Sigmoid colon (tissue), 7 donors: Measurements from ENCODE around the gene CTNND2. TPM values are rescaled to one million over a fixed set of nuclear protein-coding genes. Genes with fewer than 3 reads are reported as not detected.

Experiments used
- DNase-seq: peaks from one replicate; pipeline ENCODE4 v3.0.0-alpha.2; 2019
- H3K27ac ChIP-seq, 4 donors: fragments of 200-600 bp; sonication (generic); one replicate each; pipeline ENCODE4 v1.5.1; 2016 to 2019; ENCODE audit warnings: mild to moderate bottlenecking in 1 of 4
- H3K27me3 ChIP-seq, 3 donors: fragments of 200-600 bp; sonication (generic); one replicate each; pipeline ENCODE4 v1.5.1; 2019; ENCODE audit warnings: mild to moderate bottlenecking in 1 of 3
- H3K36me3 ChIP-seq, 4 donors: fragments of 200-600 bp; sonication (generic); one replicate each; pipeline ENCODE4 v1.5.1; 2016 to 2019
- H3K4me1 ChIP-seq, 4 donors: fragments of 200-600 bp; sonication (generic); one replicate each; pipeline ENCODE4 v1.5.1; 2017 to 2019
- H3K4me3 ChIP-seq, 4 donors: fragments of 200-600 bp; sonication (generic); one replicate each; pipeline ENCODE4 v1.5.1; 2017 to 2019; ENCODE audit warnings: mild to moderate bottlenecking in 2 of 4, moderate library complexity in 1 of 4
- H3K9me3 ChIP-seq, 4 donors: fragments of 200-600 bp in 3 of 4; sonication (generic) in 3 of 4; one replicate each; pipeline versions ENCODE4 v1.5.1 to v1.6.1; 2013 to 2019
- EP300 ChIP-seq, 4 donors: sonication (generic); formaldehyde crosslinking; IDR thresholded peaks; one replicate each; pipeline ENCODE4 v1.6.1; 2017; ENCODE audit warnings: antibody characterized with exemption in 4 of 4
- POLR2A ChIP-seq, 2 donors: fragments of 450-650 bp; IDR thresholded peaks; one replicate each; pipeline ENCODE4 v1.6.1; 2016; ENCODE audit warnings: antibody characterized with exemption in 2 of 2, mild to moderate bottlenecking in 2 of 2, moderate library complexity in 2 of 2
- POLR2AphosphoS5 ChIP-seq, 4 donors: sonication (generic); formaldehyde crosslinking; IDR thresholded peaks; one replicate each; pipeline ENCODE4 v1.6.1; 2017; ENCODE audit warnings: antibody characterized with exemption in 4 of 4
- WGBS, 2 donors: extraction: QIAGEN DNeasy Blood & Tissue Kit; methylation state at CpG; one replicate each; pipeline ENCODE4 v1.1.7; 2013; 5-methylcytosine and 5-hydroxymethylcytosine counted together
- intact Hi-C: fragments of 100-400 bp; cut with DNase I; formaldehyde crosslinking; loops from one replicate; pipeline ENCODE4 v1.15.1; 2023
- polyA plus RNA-seq, 3 donors: library from polyadenylated mRNA; stranded (reverse); fragments of 200-250 nt; gene quantifications; one replicate each; pipeline ENCODE4 v1.2.3, GENCODE V29; 2013
- total RNA-seq, 4 donors: library from RNA; depleted of rRNA; stranded (reverse); fragments of >200 nt; gene quantifications; one replicate each; pipeline ENCODE4 v1.1.0, GENCODE V29; 2016
- TF ChIP-seq, protein P1 (sequence below), 4 experiments: fragments of 450-650 bp in 3 of 4; fragments of 200-600 bp in 1 of 4; IDR thresholded peaks; one replicate each; pipeline ENCODE4 v1.5.1; 2016 to 2019; ENCODE audit warnings: antibody characterized with exemption in 4 of 4, mild to moderate bottlenecking in 3 of 4, moderate library complexity in 2 of 4
- donor health status: healthy with polysubstance abuse.
- donor health status: Bipolar disorder and iron deficiency.
- donor health status: healthy.

Gene CTNND2
- total and polyA plus RNA-seq, 7 donors, result 0.36 to 2.5 (median 0.84) TPM; not detected in 1

DNA sequence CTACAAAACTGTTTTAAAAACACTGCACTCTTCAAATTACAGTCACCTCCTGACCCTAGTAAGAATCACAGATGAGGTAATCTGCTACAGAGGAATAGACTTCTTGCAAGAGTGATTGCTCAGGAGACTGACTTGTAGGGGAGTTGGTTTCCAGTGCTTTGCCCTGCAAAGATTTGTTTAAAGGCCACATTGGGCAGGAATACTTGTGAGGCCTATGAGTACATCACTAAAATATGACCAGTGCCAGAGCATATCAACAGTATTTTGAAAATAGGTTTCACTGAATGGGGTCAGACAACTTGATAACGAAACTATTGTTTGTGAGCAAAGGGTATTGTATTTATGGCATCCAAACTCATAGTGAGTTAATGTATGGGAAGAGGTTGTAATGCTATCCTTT is 21.5 kb upstream of the CTNND2 start:
- DNase-seq, result no peak
- no peak overlapping the region for H3K4me3 ChIP-seq
- intact Hi-C loops, result no loop called here
- no peak overlapping the region for H3K27ac ChIP-seq
- 68 to 86% methylated on average over 1 of the region's 1 CpG for WGBS, 2 donors
- H3K4me1 ChIP-seq, result no peaks in the 10 kb centered on the region
- H3K27me3 ChIP-seq, result no peaks in the 10 kb centered on the region
- TF ChIP-seq EP300 (IDR thresholded peaks at IDR 0.05), result no peak
- no peak for TF ChIP-seq POLR2AphosphoS5 (IDR thresholded peaks at IDR 0.05)
- TF ChIP-seq POLR2A (IDR thresholded peaks at IDR 0.05), result no peak
- TF ChIP-seq, protein P1, sequence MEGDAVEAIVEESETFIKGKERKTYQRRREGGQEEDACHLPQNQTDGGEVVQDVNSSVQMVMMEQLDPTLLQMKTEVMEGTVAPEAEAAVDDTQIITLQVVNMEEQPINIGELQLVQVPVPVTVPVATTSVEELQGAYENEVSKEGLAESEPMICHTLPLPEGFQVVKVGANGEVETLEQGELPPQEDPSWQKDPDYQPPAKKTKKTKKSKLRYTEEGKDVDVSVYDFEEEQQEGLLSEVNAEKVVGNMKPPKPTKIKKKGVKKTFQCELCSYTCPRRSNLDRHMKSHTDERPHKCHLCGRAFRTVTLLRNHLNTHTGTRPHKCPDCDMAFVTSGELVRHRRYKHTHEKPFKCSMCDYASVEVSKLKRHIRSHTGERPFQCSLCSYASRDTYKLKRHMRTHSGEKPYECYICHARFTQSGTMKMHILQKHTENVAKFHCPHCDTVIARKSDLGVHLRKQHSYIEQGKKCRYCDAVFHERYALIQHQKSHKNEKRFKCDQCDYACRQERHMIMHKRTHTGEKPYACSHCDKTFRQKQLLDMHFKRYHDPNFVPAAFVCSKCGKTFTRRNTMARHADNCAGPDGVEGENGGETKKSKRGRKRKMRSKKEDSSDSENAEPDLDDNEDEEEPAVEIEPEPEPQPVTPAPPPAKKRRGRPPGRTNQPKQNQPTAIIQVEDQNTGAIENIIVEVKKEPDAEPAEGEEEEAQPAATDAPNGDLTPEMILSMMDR (IDR thresholded peaks at IDR 0.05), result no peak
- H3K9me3 ChIP-seq, result no peaks in the 10 kb centered on the region
- H3K36me3 ChIP-seq, result no peaks in the 10 kb centered on the region

DNA sequence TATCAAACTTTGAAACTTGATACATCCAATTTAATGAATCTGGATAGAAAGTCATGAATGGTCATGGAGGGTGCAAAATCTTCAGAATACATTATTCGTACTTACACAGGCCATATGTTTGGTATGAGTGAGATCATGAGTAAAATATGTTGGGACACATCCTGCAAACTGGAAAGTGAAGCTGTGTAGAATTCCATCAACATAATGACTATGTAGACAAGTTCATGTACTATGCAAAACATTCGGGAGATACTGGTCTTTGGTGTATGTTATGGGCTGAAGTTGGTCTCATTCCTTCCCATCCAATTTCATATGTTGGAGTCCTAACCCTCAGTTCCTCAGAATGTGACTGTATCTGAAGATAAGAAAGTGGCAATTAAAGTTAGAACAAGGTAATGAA is 18.1 kb upstream of the CTNND2 start:
- intact Hi-C loops, result no loop called here
- TF ChIP-seq, protein P1 (IDR thresholded peaks at IDR 0.05), result no peak
- TF ChIP-seq EP300 (IDR thresholded peaks at IDR 0.05), result no peak
- no peak for TF ChIP-seq POLR2A (IDR thresholded peaks at IDR 0.05)
- DNase-seq, result no peak
- Histone ChIP-seq H3K27me3 (no peaks in the 10 kb centered on the region), H3K27ac (no peak overlapping the region), H3K4me1 (no peaks in the 10 kb centered on the region), H3K4me3 (no peak overlapping the region), H3K9me3 (no peaks in the 10 kb centered on the region), H3K36me3 (no peaks in the 10 kb centered on the region)
- 85 to 87% methylated on average over 2 of the region's 2 CpGs for WGBS, 2 donors

DNA sequence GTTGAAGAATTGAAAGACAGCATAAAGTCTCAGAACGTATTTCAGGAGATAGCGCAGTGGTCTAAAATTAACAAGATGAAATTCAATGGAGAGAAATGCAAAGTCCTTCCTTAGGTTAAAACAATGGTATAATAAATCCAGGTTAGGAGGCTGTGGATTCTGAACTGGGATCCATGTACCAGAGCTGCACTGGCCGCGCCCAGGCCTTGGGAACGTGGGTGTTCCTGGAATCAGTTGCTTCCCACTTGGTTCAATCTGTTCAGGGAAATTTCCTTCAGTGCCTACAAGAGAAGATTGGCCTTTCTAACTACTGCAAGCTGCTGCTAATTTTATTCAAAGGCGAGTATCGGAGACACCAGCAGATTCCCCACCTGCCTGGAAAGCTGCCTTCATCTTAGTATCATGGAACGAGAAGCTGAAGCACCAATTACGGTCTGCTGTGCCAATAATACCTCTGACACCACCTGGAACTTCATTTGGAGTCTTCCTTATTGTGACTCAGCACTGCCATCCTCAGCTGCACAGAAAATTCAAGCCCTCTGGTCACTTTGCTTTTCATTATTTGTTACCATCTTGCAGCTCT is 14.3 kb upstream of the CTNND2 start:
- 77 to 82% methylated on average over 9 of the region's 9 CpGs for WGBS, 2 donors
- H3K4me3 ChIP-seq, result no peak overlapping the region
- TF ChIP-seq POLR2A (IDR thresholded peaks at IDR 0.05) (no peak), POLR2AphosphoS5 (IDR thresholded peaks at IDR 0.05) (no peak), EP300 (IDR thresholded peaks at IDR 0.05) (no peak)
- TF ChIP-seq, protein P1 (IDR thresholded peaks at IDR 0.05), result no peak
- H3K4me1 ChIP-seq, result no peaks in the 10 kb centered on the region
- H3K27ac ChIP-seq, result no peak overlapping the region
- intact Hi-C loops, result no loop called here
- no peaks in the 10 kb centered on the region for H3K27me3 ChIP-seq
- no peaks in the 10 kb centered on the region for H3K9me3 ChIP-seq
- no peaks in the 10 kb centered on the region for H3K36me3 ChIP-seq
- no peak for DNase-seq

DNA sequence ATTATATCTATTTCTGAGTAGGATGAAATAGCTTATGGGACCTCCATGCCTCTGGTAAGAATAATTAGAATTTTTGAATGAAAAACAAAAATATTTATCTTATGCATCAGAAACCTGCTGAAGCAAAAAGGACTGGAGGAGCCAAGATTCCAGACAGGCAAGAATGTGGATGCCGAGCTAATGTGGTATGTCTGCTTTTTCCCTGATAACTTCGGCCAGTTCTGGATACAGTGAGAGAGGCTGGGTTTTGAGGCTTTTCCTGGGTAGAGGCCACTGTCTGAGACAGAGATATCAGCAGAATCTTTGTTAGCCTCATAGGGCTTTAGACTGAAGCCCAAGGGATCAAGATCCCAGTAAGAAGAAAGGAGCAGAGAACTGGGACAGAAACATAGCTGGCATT is 5.2 kb upstream of the CTNND2 start:
- intact Hi-C loops, result no loop called here

More for the DNA sequence above, 5.2 kb upstream of the CTNND2 start:
- TF ChIP-seq, protein P1 (IDR thresholded peaks at IDR 0.05), result no peak
- no peak for TF ChIP-seq POLR2A (IDR thresholded peaks at IDR 0.05)
- TF ChIP-seq EP300 (IDR thresholded peaks at IDR 0.05), result no peak
- TF ChIP-seq POLR2AphosphoS5 (IDR thresholded peaks at IDR 0.05), result no peak
- no peak for DNase-seq
- H3K36me3 ChIP-seq, result no peaks in the 10 kb centered on the region
- 84 to 85% methylated on average over 2 of the region's 2 CpGs for WGBS, 2 donors
- peaks cover 0 to 35% (median under 1%) of the 10 kb centered on the region in 3 donors for H3K27me3 ChIP-seq
- H3K9me3 ChIP-seq, result no peaks in the 10 kb centered on the region
- H3K27ac ChIP-seq, result no peak overlapping the region
- H3K4me3 ChIP-seq, result no peak overlapping the region
- no peaks in the 10 kb centered on the region for H3K4me1 ChIP-seq
